ENCODE measurements around the gene UBE2I.
A peak's percentile ranks its signal among the peaks of the same experiment; 100 is the strongest.

UBE2I gene

DNA sequence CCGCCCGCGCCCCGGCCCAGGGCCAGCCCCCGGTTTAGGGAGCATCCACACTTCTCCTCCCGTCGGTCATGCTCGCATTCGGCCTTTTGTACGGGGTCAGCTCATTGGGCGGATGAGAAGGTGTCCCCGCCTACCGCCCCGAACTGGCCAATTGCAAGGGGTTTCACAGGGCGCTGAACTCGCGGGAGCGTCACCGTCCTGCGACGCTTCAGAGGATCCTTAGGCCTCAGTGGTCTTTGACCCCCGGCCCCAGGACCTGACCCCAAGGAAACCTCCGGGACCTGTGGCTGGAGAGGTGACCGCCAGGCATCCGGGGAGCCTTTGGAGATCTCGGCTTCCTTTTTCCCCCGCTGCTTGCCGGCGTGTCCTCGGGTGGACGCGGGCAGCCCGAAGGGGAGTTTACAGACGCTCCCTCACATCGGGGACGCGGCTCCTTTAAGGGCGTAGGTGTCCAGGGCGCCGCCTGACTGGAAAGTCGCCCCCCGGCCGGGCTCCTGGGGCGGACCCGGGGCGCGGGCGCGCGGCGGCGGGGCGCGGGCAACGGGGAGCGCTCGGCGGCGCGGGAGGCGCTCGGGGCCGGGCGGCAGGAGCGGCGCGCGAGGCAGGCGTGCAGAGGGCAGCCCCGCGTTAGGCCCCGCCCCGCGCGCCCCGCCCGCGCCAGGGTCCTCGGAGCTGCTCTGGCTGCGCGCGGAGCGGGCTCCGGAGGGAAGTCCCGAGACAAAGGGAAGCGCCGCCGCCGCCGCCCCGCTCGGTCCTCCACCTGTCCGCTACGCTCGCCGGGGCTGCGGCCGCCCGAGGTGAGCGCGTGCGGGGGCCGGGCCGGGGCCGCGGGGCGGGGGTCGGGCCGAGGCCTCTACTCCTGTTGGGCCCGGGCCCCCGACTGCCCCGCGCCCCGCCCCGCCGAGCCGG lies at the start of gene UBE2I:
UBE2I (plus strand) TSS at position 660 of the 909 bp plus-strand sequence. CDS start 4,395 bp downstream, outside the sequence.
- no peak for TF ChIP-seq CTCF (IDR thresholded peaks at IDR 0.05; ENCODE audit: low read depth, low read length, missing control alignments)
- DNase-seq (ENCODE audit: extremely low read depth, low read depth) = peak; percentile 97
- H3K4me3 ChIP-seq (replicated peaks; ENCODE audit: low read depth, low read length) = peak within 1 kb of the TSS; percentile 75

- H3K4me3 ChIP-seq (replicated peaks; ENCODE audit: low read depth, low read length) = no peak overlapping the region
- DNase-seq (ENCODE audit: extremely low read depth, low read depth) = no peak
- TF ChIP-seq CTCF (IDR thresholded peaks at IDR 0.05; ENCODE audit: low read depth, low read length, missing control alignments) = no peak
Measured at GRCh38 chr16:1259760-1260068, 49.7 kb upstream of the UBE2I start.

- no peak overlapping the region for H3K4me3 ChIP-seq (replicated peaks; ENCODE audit: low read depth, low read length)
- DNase-seq (ENCODE audit: extremely low read depth, low read depth) = no peak
- TF ChIP-seq CTCF (IDR thresholded peaks at IDR 0.05; ENCODE audit: low read depth, low read length, missing control alignments) = no peak
Measured at GRCh38 chr16:1260101-1260680, 49.2 kb upstream of the UBE2I start.

DNA sequence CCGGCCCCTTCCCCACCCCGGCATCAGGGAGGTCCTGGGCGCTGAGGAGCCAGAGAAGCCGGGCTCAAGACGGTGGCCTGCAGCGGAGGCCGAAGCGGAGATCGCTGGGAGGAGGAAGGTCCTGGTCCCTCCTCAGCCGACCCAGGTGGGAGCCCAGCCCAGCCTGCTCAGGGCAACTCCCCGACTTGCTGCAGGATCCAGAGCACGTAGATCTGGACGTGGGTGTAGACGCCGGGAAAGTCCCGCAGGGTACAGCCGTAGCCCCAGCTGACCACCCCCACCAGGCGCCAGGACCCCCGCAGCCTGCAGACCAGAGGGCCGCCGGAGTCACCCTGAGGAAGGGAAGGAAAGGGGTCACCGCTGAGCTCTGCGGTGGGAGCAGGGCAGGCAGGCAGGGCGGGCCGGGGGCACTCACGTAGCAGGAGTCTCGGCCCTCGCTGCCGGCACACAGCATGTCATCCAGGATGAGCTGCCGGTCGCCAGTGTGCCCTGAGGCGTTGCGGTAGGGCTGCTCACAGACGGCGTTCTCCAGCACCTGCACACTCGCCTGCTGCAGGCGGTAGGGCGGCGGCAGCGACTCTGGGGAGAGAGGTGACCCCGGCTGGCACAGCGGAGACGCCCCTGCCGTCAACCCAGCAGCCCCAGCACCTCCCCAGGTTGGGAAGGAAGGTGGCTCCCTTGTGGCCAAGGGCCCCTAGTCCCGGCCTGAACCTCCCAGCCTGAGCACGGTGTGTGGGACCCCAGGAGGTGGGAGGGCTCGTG lies 48.1 kb upstream of the UBE2I start:
- no peak for TF ChIP-seq CTCF (IDR thresholded peaks at IDR 0.05; ENCODE audit: low read depth, low read length, missing control alignments)
- no peak overlapping the region for H3K4me3 ChIP-seq (replicated peaks; ENCODE audit: low read depth, low read length)

GRCh38 chr16:1262210-1262845 lies 47.1 kb upstream of the UBE2I start:
- DNase-seq (ENCODE audit: extremely low read depth, low read depth) = no peak

More for the DNA sequence above, 48.1 kb upstream of the UBE2I start:
- DNase-seq (ENCODE audit: extremely low read depth, low read depth) = no peak

More at GRCh38 chr16:1262210-1262845, 47.1 kb upstream of the UBE2I start:
- no peak for TF ChIP-seq CTCF (IDR thresholded peaks at IDR 0.05; ENCODE audit: low read depth, low read length, missing control alignments)
- no peak overlapping the region for H3K4me3 ChIP-seq (replicated peaks; ENCODE audit: low read depth, low read length)
